Liver (tissue), 9 donors: ENCODE results near the gene MDN1. TPM values are rescaled to one million over a fixed set of nuclear protein-coding genes. Genes with fewer than 3 reads are reported as not detected.

Source experiments
- DNase-seq: peaks from one replicate; pipeline ENCODE4 v3.0.0-alpha.2; 2017; ENCODE audit warnings: low spot score
- H3K27ac ChIP-seq, 2 donors: one replicate each; pipeline ENCODE4 v1.7.0; 2013; ENCODE audit warnings: inconsistent platforms in 2 of 2, low read length in 2 of 2, control low read depth in 1 of 2, low read depth in 1 of 2, mild to moderate bottlenecking in 1 of 2
- H3K27me3 ChIP-seq, 4 donors: one replicate each; pipeline versions ENCODE4 v1.6.1 to v1.7.0; 2013; ENCODE audit warnings: low read length in 3 of 4, inconsistent platforms in 1 of 4, mild to moderate bottlenecking in 1 of 4, moderate library complexity in 1 of 4; ENCODE audit not compliant: control insufficient read depth in 4 of 4, insufficient read depth in 4 of 4
- H3K36me3 ChIP-seq, 4 donors: one replicate each; pipeline versions ENCODE4 v1.6.1 to v1.7.0; 2013; ENCODE audit warnings: low read length in 3 of 4, mild to moderate bottlenecking in 3 of 4, low read depth in 1 of 4, moderate library complexity in 1 of 4; ENCODE audit not compliant: control insufficient read depth in 4 of 4, insufficient read depth in 3 of 4
- H3K4me1 ChIP-seq, 4 donors: one replicate each; pipeline versions ENCODE4 v1.6.1 to v1.7.0; 2013; ENCODE audit warnings: low read length in 3 of 4, mild to moderate bottlenecking in 3 of 4, moderate library complexity in 1 of 4; ENCODE audit not compliant: control insufficient read depth in 4 of 4, insufficient read depth in 4 of 4
- H3K4me3 ChIP-seq, 3 donors: one replicate each; pipeline versions ENCODE4 v1.6.1 to v1.7.0; 2013; ENCODE audit warnings: low read length in 3 of 3, control low read depth in 1 of 3, low read depth in 1 of 3, mild to moderate bottlenecking in 1 of 3
- H3K9ac ChIP-seq, 2 donors: one replicate each; pipeline ENCODE4 v1.7.0; 2013; ENCODE audit warnings: low read length in 2 of 2, mild to moderate bottlenecking in 2 of 2, moderate library complexity in 2 of 2, control low read depth in 1 of 2, low read depth in 1 of 2
- H3K9me3 ChIP-seq, 4 donors: one replicate each; pipeline versions ENCODE4 v1.6.1 to v1.7.0; 2013; ENCODE audit warnings: low read length in 3 of 4; ENCODE audit not compliant: control insufficient read depth in 4 of 4
- ATF3 ChIP-seq: IDR thresholded peaks from 2 replicates; pipeline ENCODE4 v1.6.1; 2016; ENCODE audit warnings: antibody characterized with exemption
- CTCF ChIP-seq: fragments of 150-350 bp; IDR thresholded peaks from 2 replicates; pipeline ENCODE4 v1.5.1; 2017; ENCODE audit warnings: improper control_type of control experiment, low read depth, low read length; ENCODE audit not compliant: missing input control
- EGR1 ChIP-seq, 2 donors: IDR thresholded peaks; 2 replicates each; pipeline ENCODE4 v1.6.1; 2016 to 2018; ENCODE audit warnings: antibody characterized with exemption in 2 of 2, low read depth in 2 of 2
- FOXA1 ChIP-seq: IDR thresholded peaks from 2 replicates; pipeline ENCODE4 v1.6.1; 2016; ENCODE audit warnings: antibody characterized with exemption
- FOXA2 ChIP-seq: IDR thresholded peaks from 2 replicates; pipeline ENCODE4 v1.6.1; 2016; ENCODE audit warnings: antibody characterized with exemption
- HNF4A ChIP-seq, 2 donors: conservative IDR thresholded peaks; 2 replicates each; pipeline ENCODE4 v1.6.1; 2016; ENCODE audit warnings: antibody characterized with exemption in 2 of 2, mild to moderate bottlenecking in 2 of 2
- HNF4G ChIP-seq: IDR thresholded peaks from 2 replicates; pipeline ENCODE4 v1.6.1; 2016; ENCODE audit warnings: antibody characterized with exemption
- MAX ChIP-seq: IDR thresholded peaks from 2 replicates; pipeline ENCODE4 v1.6.1; 2016; ENCODE audit warnings: antibody characterized with exemption
- NR2F2 ChIP-seq: IDR thresholded peaks from 2 replicates; pipeline ENCODE4 v1.6.1; 2016; ENCODE audit warnings: antibody characterized with exemption
- RAD21 ChIP-seq, 2 donors: IDR thresholded peaks; 2 replicates each; pipeline ENCODE4 v1.6.1; 2016; ENCODE audit warnings: antibody characterized with exemption in 2 of 2, mild to moderate bottlenecking in 2 of 2
- REST ChIP-seq: IDR thresholded peaks from 2 replicates; pipeline ENCODE4 v1.6.1; 2016; ENCODE audit warnings: antibody characterized with exemption, mild to moderate bottlenecking
- RXRA ChIP-seq, 2 donors: IDR thresholded peaks; 2 replicates each; pipeline ENCODE4 v1.6.1; 2017 to 2018; ENCODE audit warnings: antibody characterized with exemption in 2 of 2, mild to moderate bottlenecking in 1 of 2
- TAF1 ChIP-seq: conservative IDR thresholded peaks from 2 replicates; pipeline ENCODE4 v1.6.1; 2016; ENCODE audit warnings: antibody characterized with exemption, mild to moderate bottlenecking
- YY1 ChIP-seq: IDR thresholded peaks from 2 replicates; pipeline ENCODE4 v1.6.1; 2016; ENCODE audit warnings: antibody characterized with exemption, mild to moderate bottlenecking
- ZBTB33 ChIP-seq: IDR thresholded peaks from 2 replicates; pipeline ENCODE4 v1.6.1; 2016; ENCODE audit warnings: antibody characterized with exemption
- WGBS: extraction: QIAGEN DNeasy Blood & Tissue Kit; methylation state at CpG from one replicate; pipeline ENCODE4 v1.1.7; 2013; 5-methylcytosine and 5-hydroxymethylcytosine counted together
- polyA plus RNA-seq, 2 donors: library from polyadenylated mRNA; stranded (reverse) in 1 of 2; unstranded in 1 of 2; fragments of 200-250 nt in 1 of 2; fragments of >200 nt in 1 of 2; fragmentation: Nextera tagmentation in 1 of 2; extraction: Ambion mirVana in 1 of 2; gene quantifications; one replicate each; pipeline versions ENCODE4 v1.2.1 to v1.2.3, GENCODE V29; 2013 to 2015
- total RNA-seq, 2 donors: library from RNA; depleted of rRNA; stranded (reverse); fragments of >200 nt; gene quantifications; one replicate each; pipeline ENCODE4 v1.2.3, GENCODE V29; 2014
- donor health status: healthy.
- donor health status: healthy.
- donor health status: healthy.
- donor health status: healthy.
- donor health status: healthy.

MDN1 gene
- total and polyA plus RNA-seq, 4 donors = 5.4 to 48.9 (median 22.8) TPM

- Histone ChIP-seq H3K9me3 (no peaks in the 10 kb centered on the region), H3K4me3 (no peak overlapping the region), H3K36me3 (peaks cover 11 to 88% (median 74%) of the 10 kb centered on the region in 4 donors), H3K27ac (no peak overlapping the region), H3K27me3 (no peaks in the 10 kb centered on the region), H3K4me1 (no peaks in the 10 kb centered on the region), H3K9ac (no peak overlapping the region)
- no peak for DNase-seq
- WGBS = over 99% methylated on average over 2 of the region's 2 CpGs
- TF ChIP-seq MAX = no peak
- no peak for TF ChIP-seq ZBTB33
- no peak for TF ChIP-seq EGR1 (IDR thresholded peaks at IDR 0.05; ENCODE audit: low read depth in 2 of 2)
- TF ChIP-seq FOXA2 = no peak
- no peak for TF ChIP-seq YY1
- TF ChIP-seq TAF1 = no peak
- no peak for TF ChIP-seq HNF4A (conservative IDR thresholded peaks at IDR 0.05)
- TF ChIP-seq ATF3 = no peak
Observed at GRCh38 chr6:89688328-89688727, 131.3 kb downstream of the MDN1 start.

GRCh38 chr6:89685311-89685710 lies 134.3 kb downstream of the MDN1 start:
- Histone ChIP-seq H3K4me1 (no peaks in the 10 kb centered on the region), H3K36me3 (peaks cover 9 to 91% (median 73%) of the 10 kb centered on the region in 4 donors), H3K4me3 (no peak overlapping the region), H3K27ac (no peak overlapping the region), H3K9ac (no peak overlapping the region), H3K27me3 (no peaks in the 10 kb centered on the region), H3K9me3 (no peaks in the 10 kb centered on the region)
- DNase-seq = no peak
- 98% methylated on average over 2 of the region's 2 CpGs for WGBS
- no peak for TF ChIP-seq NR2F2

GRCh38 chr6:89682991-89683390 lies 136.6 kb downstream of the MDN1 start:
- WGBS = 96% methylated on average over 1 of the region's 1 CpG
- Histone ChIP-seq H3K9me3 (no peaks in the 10 kb centered on the region), H3K4me3 (no peak overlapping the region), H3K4me1 (no peaks in the 10 kb centered on the region), H3K36me3 (peaks cover 9 to 90% (median 74%) of the 10 kb centered on the region in 4 donors), H3K9ac (no peak overlapping the region), H3K27ac (no peak overlapping the region), H3K27me3 (no peaks in the 10 kb centered on the region)
- TF ChIP-seq FOXA1 = no peak
- TF ChIP-seq HNF4A (conservative IDR thresholded peaks at IDR 0.05) = no peak
- TF ChIP-seq HNF4G = no peak
- no peak for TF ChIP-seq EGR1 (IDR thresholded peaks at IDR 0.05; ENCODE audit: low read depth in 2 of 2)
- TF ChIP-seq CTCF = no peak
- no peak for TF ChIP-seq REST
- no peak for TF ChIP-seq RAD21 (IDR thresholded peaks at IDR 0.05)
- TF ChIP-seq RXRA (IDR thresholded peaks at IDR 0.05) = no peak
- no peak for DNase-seq
